ENCODE measurements around the gene TPST1.
"Not testable (repeated sequence)": the region's sequence is repeated elsewhere in the genome, so short reads cannot be mapped to it uniquely, and the experiment has no call there.

- not testable (repeated sequence) for TF ChIP-seq CTCF, POLR2A (IDR thresholded peaks at IDR 0.05)
Observed at GRCh38 chr7:66172536-66173401, 32.4 kb upstream of the TPST1 start.
